DND-41 (cell line): ENCODE measurements around the gene KAZN.

ENCODE experiments used
- EZH2 ChIP-seq: IDR thresholded peaks from 3 replicates; pipeline ENCODE4 v1.6.1; 2012; ENCODE audit warnings: borderline replicate concordance, low read depth, mild to moderate bottlenecking, moderate library complexity, low read length, inconsistent platforms; ENCODE audit not compliant: severe bottlenecking
- TF ChIP-seq, protein P1 (sequence below): IDR thresholded peaks from 2 replicates; pipeline ENCODE4 v1.5.1; 2012; ENCODE audit warnings: borderline replicate concordance, low read length, moderate library complexity, mild to moderate bottlenecking; ENCODE audit not compliant: poor library complexity, severe bottlenecking; ENCODE audit errors: extremely low read depth

DNA sequence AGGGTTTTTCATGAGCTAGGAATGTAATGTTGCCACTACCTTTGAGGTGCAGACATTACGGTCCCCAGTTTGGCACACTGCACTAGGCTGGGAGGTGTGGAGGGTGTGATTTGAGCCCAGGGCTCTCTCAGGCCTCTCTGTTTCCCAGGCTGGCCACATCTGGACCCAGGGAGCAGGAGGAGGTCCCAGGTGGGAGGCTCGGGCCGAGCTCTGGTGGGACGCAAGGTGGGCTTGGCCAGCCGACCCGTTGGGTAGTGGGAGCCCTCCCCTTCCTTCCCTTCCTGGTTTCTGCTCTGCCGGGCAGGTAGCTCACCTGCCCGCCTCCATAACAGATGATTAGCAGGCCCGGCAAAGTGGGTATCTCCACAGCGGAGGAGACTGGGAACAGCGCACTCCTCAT, 408.9 kb downstream of the KAZN start:
- TF ChIP-seq, protein P1, sequence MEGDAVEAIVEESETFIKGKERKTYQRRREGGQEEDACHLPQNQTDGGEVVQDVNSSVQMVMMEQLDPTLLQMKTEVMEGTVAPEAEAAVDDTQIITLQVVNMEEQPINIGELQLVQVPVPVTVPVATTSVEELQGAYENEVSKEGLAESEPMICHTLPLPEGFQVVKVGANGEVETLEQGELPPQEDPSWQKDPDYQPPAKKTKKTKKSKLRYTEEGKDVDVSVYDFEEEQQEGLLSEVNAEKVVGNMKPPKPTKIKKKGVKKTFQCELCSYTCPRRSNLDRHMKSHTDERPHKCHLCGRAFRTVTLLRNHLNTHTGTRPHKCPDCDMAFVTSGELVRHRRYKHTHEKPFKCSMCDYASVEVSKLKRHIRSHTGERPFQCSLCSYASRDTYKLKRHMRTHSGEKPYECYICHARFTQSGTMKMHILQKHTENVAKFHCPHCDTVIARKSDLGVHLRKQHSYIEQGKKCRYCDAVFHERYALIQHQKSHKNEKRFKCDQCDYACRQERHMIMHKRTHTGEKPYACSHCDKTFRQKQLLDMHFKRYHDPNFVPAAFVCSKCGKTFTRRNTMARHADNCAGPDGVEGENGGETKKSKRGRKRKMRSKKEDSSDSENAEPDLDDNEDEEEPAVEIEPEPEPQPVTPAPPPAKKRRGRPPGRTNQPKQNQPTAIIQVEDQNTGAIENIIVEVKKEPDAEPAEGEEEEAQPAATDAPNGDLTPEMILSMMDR = no peak
- TF ChIP-seq EZH2 = no peak
